ENCODE data around the gene DNAJC11.

DNA sequence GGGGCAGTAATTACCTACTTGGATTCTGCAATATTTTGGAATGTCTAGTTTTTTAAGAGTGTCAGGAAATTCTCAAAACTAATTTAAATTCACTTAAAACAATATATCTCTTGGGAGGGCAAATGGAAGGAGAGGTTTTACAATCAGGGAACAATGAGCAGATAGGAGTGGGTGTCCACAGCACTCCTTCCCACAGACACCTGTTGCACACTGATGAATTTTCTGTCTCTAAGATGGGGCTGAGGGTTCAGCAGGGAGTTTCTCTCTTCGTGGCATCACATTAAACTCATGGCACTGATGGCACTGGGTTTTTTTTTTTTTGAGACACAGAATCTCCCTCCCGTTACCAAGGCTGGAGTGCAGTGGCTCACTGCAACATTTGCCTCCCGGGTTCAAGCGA, 82.6 kb downstream of the DNAJC11 start:
- TF ChIP-seq, protein P1, sequence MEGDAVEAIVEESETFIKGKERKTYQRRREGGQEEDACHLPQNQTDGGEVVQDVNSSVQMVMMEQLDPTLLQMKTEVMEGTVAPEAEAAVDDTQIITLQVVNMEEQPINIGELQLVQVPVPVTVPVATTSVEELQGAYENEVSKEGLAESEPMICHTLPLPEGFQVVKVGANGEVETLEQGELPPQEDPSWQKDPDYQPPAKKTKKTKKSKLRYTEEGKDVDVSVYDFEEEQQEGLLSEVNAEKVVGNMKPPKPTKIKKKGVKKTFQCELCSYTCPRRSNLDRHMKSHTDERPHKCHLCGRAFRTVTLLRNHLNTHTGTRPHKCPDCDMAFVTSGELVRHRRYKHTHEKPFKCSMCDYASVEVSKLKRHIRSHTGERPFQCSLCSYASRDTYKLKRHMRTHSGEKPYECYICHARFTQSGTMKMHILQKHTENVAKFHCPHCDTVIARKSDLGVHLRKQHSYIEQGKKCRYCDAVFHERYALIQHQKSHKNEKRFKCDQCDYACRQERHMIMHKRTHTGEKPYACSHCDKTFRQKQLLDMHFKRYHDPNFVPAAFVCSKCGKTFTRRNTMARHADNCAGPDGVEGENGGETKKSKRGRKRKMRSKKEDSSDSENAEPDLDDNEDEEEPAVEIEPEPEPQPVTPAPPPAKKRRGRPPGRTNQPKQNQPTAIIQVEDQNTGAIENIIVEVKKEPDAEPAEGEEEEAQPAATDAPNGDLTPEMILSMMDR (IDR thresholded peaks at IDR 0.05; ENCODE audit: borderline replicate concordance, extremely low read depth, low read length, poor library complexity, severe bottlenecking): no peak
- no peak for TF ChIP-seq EZH2 (IDR thresholded peaks at IDR 0.05; ENCODE audit: borderline replicate concordance, low read depth, low read length, severe bottlenecking)
